HG03097 (cell line): Measurements from ENCODE around the gene PSMD13.

Experiments used
- ATAC-seq: cut with Tn5 transposase; IDR thresholded peaks from one replicate; pipeline ENCODE4 v1.9.1; 2021; ENCODE audit not compliant: unreplicated experiment, low FRiP score

The PSMD13 gene

GRCh38 chr11:269146-269890, 32.5 kb downstream of the PSMD13 start:
- ATAC-seq = peak; percentile 62

GRCh38 chr11:270451-271318, 33.9 kb downstream of the PSMD13 start:
- no peak for ATAC-seq

GRCh38 chr11:271319-271715, 34.5 kb downstream of the PSMD13 start:
- ATAC-seq = no peak

GRCh38 chr11:272195-272930, 35.6 kb downstream of the PSMD13 start:
- no peak for ATAC-seq

GRCh38 chr11:272931-273198, 36.1 kb downstream of the PSMD13 start:
- ATAC-seq = no peak

GRCh38 chr11:276219-276618, 39.4 kb downstream of the PSMD13 start:
- ATAC-seq = no peak

- no peak for ATAC-seq
Measured at GRCh38 chr11:278001-278951, 41.5 kb downstream of the PSMD13 start, which contains the start of gene NLRP6. NLRP6 (plus strand) TSS chr11:278407; CDS start chr11:278570, 163 bp downstream.

- no peak for ATAC-seq
Measured at GRCh38 chr11:279040-279965, 42.5 kb downstream of the PSMD13 start.

GRCh38 chr11:279966-280705, 43.4 kb downstream of the PSMD13 start:
- no peak for ATAC-seq

GRCh38 chr11:280706-281485, 44.1 kb downstream of the PSMD13 start:
- ATAC-seq = no peak

- no peak for ATAC-seq
Measured at GRCh38 chr11:281486-282161, 44.8 kb downstream of the PSMD13 start.

GRCh38 chr11:282171-282570, 45.4 kb downstream of the PSMD13 start:
- no peak for ATAC-seq

GRCh38 chr11:282630-283360, 46.0 kb downstream of the PSMD13 start:
- no peak for ATAC-seq

GRCh38 chr11:283405-284104, 46.8 kb downstream of the PSMD13 start:
- no peak for ATAC-seq

GRCh38 chr11:284105-285020, 47.6 kb downstream of the PSMD13 start:
- no peak for ATAC-seq
